SK-N-SH treated with all-trans-retinoic acid at 6 μM for 48 hours (cell line): Measurements from ENCODE around the gene HMGN1.

Source experiments
- ATAC-seq: fragments of 200-7000 bp; cut with Tn5 transposase; 3 replicates; pipeline ENCODE4 v1.9.1; 2020; ENCODE audit warnings: mild to moderate bottlenecking, moderate library complexity
- ARNTL ChIP-seq: fragments of 450-650 bp; formaldehyde crosslinking; IDR thresholded peaks from 2 replicates; pipeline ENCODE4 v1.5.0; 2020; ENCODE audit warnings: low read depth, mild to moderate bottlenecking, moderate library complexity, borderline replicate concordance
- BACH2 ChIP-seq: fragments of 250-450 bp; sonication (Bioruptor Pico); IDR thresholded peaks from 2 replicates; pipeline ENCODE4 v1.9.0; 2021; ENCODE audit warnings: mild to moderate bottlenecking, borderline replicate concordance
- CSDC2 ChIP-seq: fragments of 250-450 bp; sonication (Bioruptor Pico); IDR thresholded peaks from 2 replicates; pipeline ENCODE4 v1.5.0; 2020; ENCODE audit warnings: mild to moderate bottlenecking, moderate library complexity
- ESRRG ChIP-seq: fragments of 250-450 bp; sonication (Bioruptor Pico); IDR thresholded peaks from 2 replicates; pipeline ENCODE4 v1.6.1; 2021; ENCODE audit warnings: mild to moderate bottlenecking
- GLIS3 ChIP-seq: fragments of 250-450 bp; sonication (Bioruptor Pico); IDR thresholded peaks from 2 replicates; pipeline ENCODE4 v1.5.0; 2020; ENCODE audit warnings: mild to moderate bottlenecking, moderate library complexity
- ISL1 ChIP-seq: fragments of 250-450 bp; sonication (Bioruptor Pico); IDR thresholded peaks from 2 replicates; pipeline ENCODE4 v2.1.2; 2022; ENCODE audit warnings: mild to moderate bottlenecking, moderate library complexity
- OSR1 ChIP-seq: fragments of 250-450 bp; sonication (Bioruptor Pico); IDR thresholded peaks from 2 replicates; pipeline ENCODE4 v1.8.0; 2022; ENCODE audit warnings: moderate library complexity, mild to moderate bottlenecking, inconsistent platforms
- PPARA ChIP-seq: fragments of 250-450 bp; sonication (Bioruptor Pico); IDR thresholded peaks from 2 replicates; pipeline ENCODE4 v1.5.0; 2020; ENCODE audit warnings: mild to moderate bottlenecking, borderline replicate concordance
- RARB ChIP-seq: fragments of 250-450 bp; sonication (Bioruptor Pico); IDR thresholded peaks from 2 replicates; pipeline ENCODE4 v1.8.0; 2021; ENCODE audit warnings: mild to moderate bottlenecking, moderate library complexity
- SNAI2 ChIP-seq: fragments of 250-450 bp; sonication (Bioruptor Pico); IDR thresholded peaks from 2 replicates; pipeline ENCODE4 v1.5.0; 2020; ENCODE audit warnings: mild to moderate bottlenecking, moderate library complexity
- TCF4 ChIP-seq: fragments of 250-450 bp; sonication (Bioruptor Pico); IDR thresholded peaks from 2 replicates; pipeline ENCODE4 v1.8.0; 2021; ENCODE audit warnings: mild to moderate bottlenecking, moderate library complexity, borderline replicate concordance
- TOX ChIP-seq: fragments of 250-450 bp; sonication (Bioruptor Pico); IDR thresholded peaks from 2 replicates; pipeline ENCODE4 v1.8.0; 2021; ENCODE audit warnings: mild to moderate bottlenecking, moderate library complexity, borderline replicate concordance
- ZC3H10 ChIP-seq: fragments of 250-450 bp; sonication (Bioruptor Pico); IDR thresholded peaks from 2 replicates; pipeline ENCODE4 v1.5.1; 2021; ENCODE audit warnings: mild to moderate bottlenecking, moderate library complexity
- ZFP3 ChIP-seq: fragments of 250-450 bp; sonication (Bioruptor Pico); IDR thresholded peaks from 2 replicates; pipeline ENCODE4 v1.5.0; 2020; ENCODE audit warnings: mild to moderate bottlenecking, moderate library complexity
- ZFP30 ChIP-seq: fragments of 450-650 bp; formaldehyde crosslinking; IDR thresholded peaks from 2 replicates; pipeline ENCODE4 v1.5.0; 2022; ENCODE audit warnings: mild to moderate bottlenecking, moderate library complexity
- ZNF565 ChIP-seq: fragments of 450-650 bp; formaldehyde crosslinking; conservative IDR thresholded peaks from 2 replicates; pipeline ENCODE4 v1.5.0; 2020; ENCODE audit warnings: low read depth, mild to moderate bottlenecking, moderate library complexity
- ZNF70 ChIP-seq: fragments of 450-650 bp; formaldehyde crosslinking; IDR thresholded peaks from 2 replicates; pipeline ENCODE4 v1.5.0; 2020; ENCODE audit warnings: mild to moderate bottlenecking, moderate library complexity
- ZNF8 ChIP-seq: fragments of 450-650 bp; formaldehyde crosslinking; IDR thresholded peaks from 2 replicates; pipeline ENCODE4 v1.5.0; 2020; ENCODE audit warnings: mild to moderate bottlenecking, moderate library complexity
- TF ChIP-seq, protein P1 (sequence below): fragments of 250-450 bp; sonication (Bioruptor Pico); IDR thresholded peaks from 2 replicates; pipeline ENCODE4 v1.8.0; 2020; ENCODE audit warnings: mild to moderate bottlenecking, moderate library complexity, borderline replicate concordance
- TF ChIP-seq, protein P2 (sequence below): fragments of 250-450 bp; sonication (Bioruptor Pico); IDR thresholded peaks from 2 replicates; pipeline ENCODE4 v1.8.0; 2021; ENCODE audit warnings: low read depth, mild to moderate bottlenecking, moderate library complexity, borderline replicate concordance
- TF ChIP-seq, protein P3 (sequence below): fragments of 250-450 bp; sonication (Bioruptor Pico); IDR thresholded peaks from 2 replicates; pipeline ENCODE4 v1.5.1; 2021; ENCODE audit warnings: mild to moderate bottlenecking, moderate library complexity
- TF ChIP-seq, protein P4 (sequence below): fragments of 250-450 bp; sonication (Bioruptor Pico); IDR thresholded peaks from 2 replicates; pipeline ENCODE4 v1.5.0; 2020; ENCODE audit warnings: mild to moderate bottlenecking, moderate library complexity
- TF ChIP-seq, protein P5 (sequence below): fragments of 250-450 bp; sonication (Bioruptor Pico); IDR thresholded peaks from 2 replicates; pipeline ENCODE4 v1.5.1; 2020; ENCODE audit warnings: low read depth, mild to moderate bottlenecking, moderate library complexity

The HMGN1 gene

DNA sequence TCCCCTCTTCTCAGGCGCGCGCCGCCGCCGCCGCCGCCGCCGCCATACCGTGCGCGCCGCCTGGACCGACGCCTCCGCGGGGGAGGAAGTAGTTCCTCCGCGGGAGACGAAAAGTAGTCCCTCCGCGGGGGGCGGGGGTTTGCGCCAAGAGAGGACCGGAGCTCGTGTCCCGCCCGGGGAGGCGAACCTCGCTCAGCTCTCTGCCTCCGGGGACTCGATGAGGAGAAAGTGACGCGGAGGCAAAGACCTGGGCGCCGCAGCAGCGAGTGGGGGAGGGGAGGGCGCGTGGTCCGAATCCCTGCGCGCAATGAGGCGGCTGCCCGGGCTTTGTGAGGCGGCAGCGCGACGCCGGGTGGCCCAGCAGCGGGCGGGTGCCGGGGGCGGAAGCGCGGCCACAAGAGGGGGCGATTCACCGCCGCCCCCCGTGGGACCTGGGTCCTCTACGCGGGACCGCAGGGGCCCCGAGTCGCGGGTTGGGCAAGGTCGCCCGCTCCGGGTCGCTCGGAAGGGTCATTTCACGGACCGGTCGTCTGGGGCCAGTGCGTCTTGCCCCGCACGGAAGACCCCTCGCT is 35.2 kb downstream of the HMGN1 start, which contains the start of gene BRWD1:
TSS of gene BRWD1 (minus strand) at position 62 of the 572 bp plus-strand sequence. CDS start 141 bp downstream, outside the sequence.
- no peak for TF ChIP-seq RARB (CRISPR knock-in tag)
- TF ChIP-seq ISL1 (CRISPR knock-in tag): no peak
- TF ChIP-seq ZFP3: peak; percentile 80; the same call in 1 of the 2 replicates
- no peak for TF ChIP-seq TCF4 (CRISPR knock-in tag)
- TF ChIP-seq CSDC2 (CRISPR knock-in tag): peak; percentile 96
- TF ChIP-seq, protein P1, sequence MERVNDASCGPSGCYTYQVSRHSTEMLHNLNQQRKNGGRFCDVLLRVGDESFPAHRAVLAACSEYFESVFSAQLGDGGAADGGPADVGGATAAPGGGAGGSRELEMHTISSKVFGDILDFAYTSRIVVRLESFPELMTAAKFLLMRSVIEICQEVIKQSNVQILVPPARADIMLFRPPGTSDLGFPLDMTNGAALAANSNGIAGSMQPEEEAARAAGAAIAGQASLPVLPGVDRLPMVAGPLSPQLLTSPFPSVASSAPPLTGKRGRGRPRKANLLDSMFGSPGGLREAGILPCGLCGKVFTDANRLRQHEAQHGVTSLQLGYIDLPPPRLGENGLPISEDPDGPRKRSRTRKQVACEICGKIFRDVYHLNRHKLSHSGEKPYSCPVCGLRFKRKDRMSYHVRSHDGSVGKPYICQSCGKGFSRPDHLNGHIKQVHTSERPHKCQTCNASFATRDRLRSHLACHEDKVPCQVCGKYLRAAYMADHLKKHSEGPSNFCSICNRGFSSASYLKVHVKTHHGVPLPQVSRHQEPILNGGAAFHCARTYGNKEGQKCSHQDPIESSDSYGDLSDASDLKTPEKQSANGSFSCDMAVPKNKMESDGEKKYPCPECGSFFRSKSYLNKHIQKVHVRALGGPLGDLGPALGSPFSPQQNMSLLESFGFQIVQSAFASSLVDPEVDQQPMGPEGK (CRISPR knock-in tag): peak; percentile 46; the same call in 1 of the 2 replicates
- TF ChIP-seq ZFP30 (CRISPR knock-in tag): no peak
- no peak for TF ChIP-seq GLIS3 (CRISPR knock-in tag)
- no peak for TF ChIP-seq SNAI2 (CRISPR knock-in tag)
- 0 out of 2 replicates have a peak, but pooled peaks have one; percentile 32 for TF ChIP-seq ZNF70 (CRISPR knock-in tag)
- no peak for TF ChIP-seq PPARA (CRISPR knock-in tag)
- TF ChIP-seq, protein P2, sequence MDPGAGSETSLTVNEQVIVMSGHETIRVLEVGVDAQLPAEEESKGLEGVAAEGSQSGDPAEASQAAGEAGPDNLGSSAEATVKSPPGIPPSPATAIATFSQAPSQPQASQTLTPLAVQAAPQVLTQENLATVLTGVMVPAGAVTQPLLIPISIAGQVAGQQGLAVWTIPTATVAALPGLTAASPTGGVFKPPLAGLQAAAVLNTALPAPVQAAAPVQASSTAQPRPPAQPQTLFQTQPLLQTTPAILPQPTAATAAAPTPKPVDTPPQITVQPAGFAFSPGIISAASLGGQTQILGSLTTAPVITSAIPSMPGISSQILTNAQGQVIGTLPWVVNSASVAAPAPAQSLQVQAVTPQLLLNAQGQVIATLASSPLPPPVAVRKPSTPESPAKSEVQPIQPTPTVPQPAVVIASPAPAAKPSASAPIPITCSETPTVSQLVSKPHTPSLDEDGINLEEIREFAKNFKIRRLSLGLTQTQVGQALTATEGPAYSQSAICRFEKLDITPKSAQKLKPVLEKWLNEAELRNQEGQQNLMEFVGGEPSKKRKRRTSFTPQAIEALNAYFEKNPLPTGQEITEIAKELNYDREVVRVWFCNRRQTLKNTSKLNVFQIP (CRISPR knock-in tag): 0 out of 2 replicates have a peak, but pooled peaks have one; percentile 82
- TF ChIP-seq ESRRG (CRISPR knock-in tag): no peak
- 0 out of 2 replicates have a peak, but pooled peaks have one; percentile 25 for TF ChIP-seq ZNF8 (CRISPR knock-in tag)
- TF ChIP-seq OSR1 (CRISPR knock-in tag): no peak
- TF ChIP-seq ZC3H10 (CRISPR knock-in tag): no peak
- no peak for TF ChIP-seq ZNF565 (CRISPR knock-in tag)
- TF ChIP-seq ARNTL: no peak
- TF ChIP-seq, protein P3, sequence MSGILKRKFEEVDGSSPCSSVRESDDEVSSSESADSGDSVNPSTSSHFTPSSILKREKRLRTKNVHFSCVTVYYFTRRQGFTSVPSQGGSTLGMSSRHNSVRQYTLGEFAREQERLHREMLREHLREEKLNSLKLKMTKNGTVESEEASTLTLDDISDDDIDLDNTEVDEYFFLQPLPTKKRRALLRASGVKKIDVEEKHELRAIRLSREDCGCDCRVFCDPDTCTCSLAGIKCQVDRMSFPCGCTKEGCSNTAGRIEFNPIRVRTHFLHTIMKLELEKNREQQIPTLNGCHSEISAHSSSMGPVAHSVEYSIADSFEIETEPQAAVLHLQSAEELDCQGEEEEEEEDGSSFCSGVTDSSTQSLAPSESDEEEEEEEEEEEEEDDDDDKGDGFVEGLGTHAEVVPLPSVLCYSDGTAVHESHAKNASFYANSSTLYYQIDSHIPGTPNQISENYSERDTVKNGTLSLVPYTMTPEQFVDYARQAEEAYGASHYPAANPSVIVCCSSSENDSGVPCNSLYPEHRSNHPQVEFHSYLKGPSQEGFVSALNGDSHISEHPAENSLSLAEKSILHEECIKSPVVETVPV: 0 out of 2 replicates have a peak, but pooled peaks have one; percentile 48
- TF ChIP-seq BACH2: 0 out of 2 replicates have a peak, but pooled peaks have one; percentile 31
- TF ChIP-seq, protein P4, sequence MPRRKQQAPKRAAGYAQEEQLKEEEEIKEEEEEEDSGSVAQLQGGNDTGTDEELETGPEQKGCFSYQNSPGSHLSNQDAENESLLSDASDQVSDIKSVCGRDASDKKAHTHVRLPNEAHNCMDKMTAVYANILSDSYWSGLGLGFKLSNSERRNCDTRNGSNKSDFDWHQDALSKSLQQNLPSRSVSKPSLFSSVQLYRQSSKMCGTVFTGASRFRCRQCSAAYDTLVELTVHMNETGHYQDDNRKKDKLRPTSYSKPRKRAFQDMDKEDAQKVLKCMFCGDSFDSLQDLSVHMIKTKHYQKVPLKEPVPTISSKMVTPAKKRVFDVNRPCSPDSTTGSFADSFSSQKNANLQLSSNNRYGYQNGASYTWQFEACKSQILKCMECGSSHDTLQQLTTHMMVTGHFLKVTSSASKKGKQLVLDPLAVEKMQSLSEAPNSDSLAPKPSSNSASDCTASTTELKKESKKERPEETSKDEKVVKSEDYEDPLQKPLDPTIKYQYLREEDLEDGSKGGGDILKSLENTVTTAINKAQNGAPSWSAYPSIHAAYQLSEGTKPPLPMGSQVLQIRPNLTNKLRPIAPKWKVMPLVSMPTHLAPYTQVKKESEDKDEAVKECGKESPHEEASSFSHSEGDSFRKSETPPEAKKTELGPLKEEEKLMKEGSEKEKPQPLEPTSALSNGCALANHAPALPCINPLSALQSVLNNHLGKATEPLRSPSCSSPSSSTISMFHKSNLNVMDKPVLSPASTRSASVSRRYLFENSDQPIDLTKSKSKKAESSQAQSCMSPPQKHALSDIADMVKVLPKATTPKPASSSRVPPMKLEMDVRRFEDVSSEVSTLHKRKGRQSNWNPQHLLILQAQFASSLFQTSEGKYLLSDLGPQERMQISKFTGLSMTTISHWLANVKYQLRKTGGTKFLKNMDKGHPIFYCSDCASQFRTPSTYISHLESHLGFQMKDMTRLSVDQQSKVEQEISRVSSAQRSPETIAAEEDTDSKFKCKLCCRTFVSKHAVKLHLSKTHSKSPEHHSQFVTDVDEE: peak; percentile 82; the same call in 1 of the 2 replicates
- TF ChIP-seq TOX (CRISPR knock-in tag): no peak
- TF ChIP-seq, protein P5, sequence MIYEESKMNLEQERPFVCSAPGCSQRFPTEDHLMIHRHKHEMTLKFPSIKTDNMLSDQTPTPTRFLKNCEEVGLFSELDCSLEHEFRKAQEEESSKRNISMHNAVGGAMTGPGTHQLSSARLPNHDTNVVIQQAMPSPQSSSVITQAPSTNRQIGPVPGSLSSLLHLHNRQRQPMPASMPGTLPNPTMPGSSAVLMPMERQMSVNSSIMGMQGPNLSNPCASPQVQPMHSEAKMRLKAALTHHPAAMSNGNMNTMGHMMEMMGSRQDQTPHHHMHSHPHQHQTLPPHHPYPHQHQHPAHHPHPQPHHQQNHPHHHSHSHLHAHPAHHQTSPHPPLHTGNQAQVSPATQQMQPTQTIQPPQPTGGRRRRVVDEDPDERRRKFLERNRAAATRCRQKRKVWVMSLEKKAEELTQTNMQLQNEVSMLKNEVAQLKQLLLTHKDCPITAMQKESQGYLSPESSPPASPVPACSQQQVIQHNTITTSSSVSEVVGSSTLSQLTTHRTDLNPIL (CRISPR knock-in tag): no peak

DNA sequence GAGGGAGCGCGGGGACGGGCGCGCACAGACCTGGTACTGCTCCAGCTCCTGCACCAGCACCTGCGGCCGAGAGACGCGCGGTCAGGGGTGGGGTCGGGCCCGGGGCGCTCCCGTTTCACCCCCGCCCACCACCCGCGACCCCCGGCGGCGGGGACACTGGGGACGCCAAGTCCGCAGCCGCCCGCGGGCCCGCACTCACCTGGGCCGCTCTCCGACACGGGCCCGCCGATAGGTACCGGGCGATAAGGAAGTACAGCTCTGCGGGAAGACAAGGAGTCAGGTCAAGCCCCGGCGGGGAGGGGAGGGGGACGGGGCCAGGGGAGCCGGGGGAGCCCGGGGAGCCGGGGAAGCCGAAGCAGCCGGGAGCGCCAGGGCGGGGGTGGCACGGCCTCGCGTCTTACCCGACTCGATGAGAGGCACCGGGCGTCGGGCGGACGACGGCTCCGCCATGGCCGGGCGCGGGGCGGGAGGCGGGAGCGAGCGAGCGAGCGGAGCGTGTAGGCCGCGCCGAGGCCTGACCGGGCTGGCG is 35.8 kb downstream of the HMGN1 start:
- peak; percentile 4 for ATAC-seq
- no peak for TF ChIP-seq BACH2
- TF ChIP-seq SNAI2 (CRISPR knock-in tag): no peak
- TF ChIP-seq PPARA (CRISPR knock-in tag): no peak
- no peak for TF ChIP-seq TCF4 (CRISPR knock-in tag)
- TF ChIP-seq ZFP30 (CRISPR knock-in tag): no peak
- TF ChIP-seq RARB (CRISPR knock-in tag): no peak
- TF ChIP-seq OSR1 (CRISPR knock-in tag): no peak
- no peak for TF ChIP-seq ESRRG (CRISPR knock-in tag)
- no peak for TF ChIP-seq ZC3H10 (CRISPR knock-in tag)
- no peak for TF ChIP-seq GLIS3 (CRISPR knock-in tag)
- TF ChIP-seq, protein P2 (CRISPR knock-in tag): no peak
- TF ChIP-seq, protein P4: no peak
- no peak for TF ChIP-seq ISL1 (CRISPR knock-in tag)
- TF ChIP-seq CSDC2 (CRISPR knock-in tag): no peak

More for the DNA sequence above, 35.2 kb downstream of the HMGN1 start, which contains the start of gene BRWD1:
- ATAC-seq: peak; percentile 67
